CD4-positive, alpha-beta T cell treated with Interleukin-17A for 4 hours (primary cell): ENCODE data around the gene ANXA2.
"Not testable (repeated sequence)": the region's sequence is repeated elsewhere in the genome, so short reads cannot be mapped to it uniquely, and the experiment has no call there.

ENCODE experiments used
- DNase-seq: peaks from one replicate; pipeline ENCODE4 v3.0.0-alpha.2; 2020; ENCODE audit warnings: mixed read lengths

Gene ANXA2

GRCh38 chr15:60338810-60339209, 59.0 kb downstream of the ANXA2 start:
- DNase-seq = no peak

- DNase-seq = no peak
These were observed 60.7 kb downstream of the ANXA2 start for GRCh38 chr15:60337076-60337475.

GRCh38 chr15:60335296-60335695, 62.5 kb downstream of the ANXA2 start:
- DNase-seq = not testable (repeated sequence)

GRCh38 chr15:60328852-60329443, 68.8 kb downstream of the ANXA2 start:
- DNase-seq = peak; percentile 42

- peak; percentile 33 for DNase-seq
These were observed 70.7 kb downstream of the ANXA2 start for GRCh38 chr15:60326824-60327654.

GRCh38 chr15:60326343-60326742, 71.4 kb downstream of the ANXA2 start:
- DNase-seq = no peak

DNA sequence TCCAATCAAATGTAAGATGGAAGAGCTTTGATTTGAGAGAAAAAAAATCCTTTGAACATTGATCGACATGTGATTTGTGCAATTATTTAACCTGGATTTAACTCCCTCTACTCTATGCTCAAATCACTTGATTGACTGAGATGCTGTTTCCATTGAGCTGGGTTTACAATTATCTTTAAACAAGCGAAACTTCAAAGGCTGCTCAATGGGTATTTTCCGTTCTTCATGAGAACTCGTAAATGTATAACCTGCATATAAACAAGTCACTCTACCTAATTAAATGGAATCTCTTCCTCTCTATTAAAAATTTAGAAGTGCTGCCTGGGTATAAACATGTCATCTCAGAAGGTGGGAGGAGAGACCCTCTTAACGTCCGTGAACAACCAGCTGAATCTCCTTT, 71.9 kb downstream of the ANXA2 start:
- DNase-seq = no peak

- DNase-seq = no peak
These were observed 72.9 kb downstream of the ANXA2 start for GRCh38 chr15:60324706-60325438.

- DNase-seq = no peak
These were observed 74.5 kb downstream of the ANXA2 start for GRCh38 chr15:60323322-60323721.

DNA sequence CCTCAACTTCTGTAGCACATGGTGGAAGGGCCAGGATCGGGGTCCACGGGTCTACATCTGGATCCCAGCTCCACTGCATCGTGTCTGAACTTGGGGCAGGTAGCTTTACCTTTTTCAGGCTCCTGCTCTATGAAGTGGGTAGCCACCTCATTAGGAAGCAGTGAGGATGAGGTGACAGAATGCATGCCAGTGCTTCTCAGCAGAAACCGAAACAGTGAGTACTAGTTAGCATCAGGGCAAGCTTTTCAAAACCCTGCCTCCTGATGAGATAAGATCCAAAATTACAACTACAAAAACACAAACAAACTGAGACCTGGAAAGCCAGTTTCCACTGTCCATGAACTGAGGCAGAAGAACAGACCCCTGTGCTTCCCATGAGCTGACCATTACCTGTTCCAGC, 77.4 kb downstream of the ANXA2 start:
- no peak for DNase-seq

DNA sequence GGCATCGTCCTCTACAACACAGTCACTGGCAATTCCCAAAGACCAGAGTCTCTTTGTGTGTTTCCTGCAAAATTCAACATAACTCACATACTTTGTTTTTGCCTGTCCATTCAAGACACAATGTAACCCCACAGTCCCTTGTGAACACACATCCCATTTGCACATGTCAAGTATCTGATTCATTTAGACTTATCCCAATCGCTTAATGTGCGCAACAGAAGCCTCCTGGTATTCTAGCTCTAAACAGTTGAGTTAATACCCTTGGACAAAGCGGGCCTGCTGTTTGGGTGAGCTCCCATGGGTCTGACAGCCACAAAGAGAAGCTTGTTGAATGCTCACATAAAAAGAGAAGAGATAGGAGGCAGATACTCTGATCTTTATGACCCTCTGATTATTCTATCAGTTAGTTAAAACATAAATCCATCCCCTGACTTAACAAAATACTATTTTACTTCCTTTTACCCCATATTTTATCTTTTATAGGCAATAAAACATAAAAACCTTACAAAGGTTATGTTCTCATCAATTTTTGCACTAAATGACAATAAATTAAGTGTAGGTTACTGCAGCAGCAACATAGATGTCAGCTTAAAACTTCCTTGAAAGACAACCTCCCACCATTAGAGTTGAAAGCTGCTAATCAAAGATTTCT, 79.4 kb downstream of the ANXA2 start:
- DNase-seq = no peak

DNA sequence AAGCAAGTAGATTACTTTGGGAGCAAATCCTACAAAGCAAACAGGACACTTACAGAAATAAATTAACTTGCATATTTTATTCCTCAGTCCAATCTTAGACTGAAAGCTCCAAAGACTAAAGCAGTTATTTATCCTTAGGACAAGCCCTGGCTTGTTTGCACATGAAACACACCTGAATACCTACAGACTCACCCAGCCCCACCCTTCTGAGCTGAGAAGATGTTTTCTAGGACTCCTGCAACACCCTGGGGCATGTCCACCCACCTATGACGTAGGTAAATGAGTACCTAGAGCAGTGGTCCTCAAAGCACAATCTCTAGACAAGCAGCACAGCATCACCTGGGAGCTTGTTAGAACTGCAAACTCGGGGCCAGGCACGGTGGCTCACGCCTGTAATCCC, 80.8 kb downstream of the ANXA2 start:
- DNase-seq = no peak

GRCh38 chr15:60315878-60316277, 81.9 kb downstream of the ANXA2 start:
- no peak for DNase-seq

DNA sequence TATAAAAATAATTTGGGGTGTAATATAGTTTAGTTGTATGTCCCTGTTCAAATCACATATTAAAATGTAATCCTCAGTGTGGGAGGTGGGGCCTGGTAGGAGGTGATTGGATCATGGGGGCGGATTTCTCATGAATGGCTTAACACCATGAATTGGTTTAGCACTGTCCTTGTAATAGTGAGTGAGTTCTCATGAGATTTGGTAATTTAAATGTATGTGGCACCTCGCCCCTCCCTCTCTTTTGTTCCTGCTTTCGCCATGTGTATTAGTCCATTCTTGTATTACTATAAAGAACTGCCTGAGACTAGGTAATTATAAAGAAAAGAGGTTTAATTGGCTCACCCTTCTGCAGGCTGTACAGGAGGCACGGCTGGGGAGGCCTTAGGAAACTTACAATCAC, 83.9 kb downstream of the ANXA2 start:
- no peak for DNase-seq

- no peak for DNase-seq
These were observed 90.8 kb downstream of the ANXA2 start for GRCh38 chr15:60307034-60307433.

- no peak for DNase-seq
These were observed 96.8 kb downstream of the ANXA2 start for GRCh38 chr15:60301024-60301423.

DNA sequence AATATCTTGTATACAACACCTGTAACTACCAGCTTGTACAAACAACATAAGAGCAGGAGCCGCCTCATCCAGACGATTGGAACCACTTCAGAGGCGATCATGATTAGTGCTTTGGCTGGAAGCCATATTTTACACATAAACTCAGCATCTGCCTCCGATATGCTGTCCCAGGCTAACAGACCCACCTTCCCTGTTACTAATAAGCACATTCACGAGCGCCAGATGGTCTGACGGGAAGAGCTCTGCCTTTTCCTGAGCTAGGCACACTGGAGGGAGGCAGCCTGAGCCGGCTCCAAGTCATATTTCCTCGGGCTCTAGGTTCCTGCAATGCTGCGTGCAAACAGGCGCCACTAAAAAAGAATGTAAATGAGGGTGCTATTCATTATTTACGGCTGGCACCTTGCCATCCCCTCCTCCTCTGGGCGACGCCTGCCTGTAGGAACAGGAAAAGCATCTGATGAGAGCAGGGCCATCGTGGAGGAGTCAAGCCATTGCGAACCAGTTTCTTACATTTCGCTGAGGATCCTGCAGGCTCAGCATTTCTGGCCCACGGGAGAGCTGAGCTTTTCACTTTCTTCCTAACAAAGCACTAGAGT, 98.2 kb downstream of the ANXA2 start:
- DNase-seq = no peak
